GM20000 (cell line): Measurements from ENCODE around the gene PDIA4.
A peak's percentile ranks its signal among the peaks of the same experiment; 100 is the strongest.

Experiments
- DNase-seq: peaks from one replicate; pipeline ENCODE4 v3.0.0; 2012; ENCODE audit warnings: low spot score
- TF ChIP-seq, protein P1 (sequence below): IDR thresholded peaks from 2 replicates; pipeline ENCODE4 v1.5.1; 2012; ENCODE audit warnings: mild to moderate bottlenecking, control low read depth; ENCODE audit errors: extremely low read depth, missing control alignments

PDIA4 gene

DNA sequence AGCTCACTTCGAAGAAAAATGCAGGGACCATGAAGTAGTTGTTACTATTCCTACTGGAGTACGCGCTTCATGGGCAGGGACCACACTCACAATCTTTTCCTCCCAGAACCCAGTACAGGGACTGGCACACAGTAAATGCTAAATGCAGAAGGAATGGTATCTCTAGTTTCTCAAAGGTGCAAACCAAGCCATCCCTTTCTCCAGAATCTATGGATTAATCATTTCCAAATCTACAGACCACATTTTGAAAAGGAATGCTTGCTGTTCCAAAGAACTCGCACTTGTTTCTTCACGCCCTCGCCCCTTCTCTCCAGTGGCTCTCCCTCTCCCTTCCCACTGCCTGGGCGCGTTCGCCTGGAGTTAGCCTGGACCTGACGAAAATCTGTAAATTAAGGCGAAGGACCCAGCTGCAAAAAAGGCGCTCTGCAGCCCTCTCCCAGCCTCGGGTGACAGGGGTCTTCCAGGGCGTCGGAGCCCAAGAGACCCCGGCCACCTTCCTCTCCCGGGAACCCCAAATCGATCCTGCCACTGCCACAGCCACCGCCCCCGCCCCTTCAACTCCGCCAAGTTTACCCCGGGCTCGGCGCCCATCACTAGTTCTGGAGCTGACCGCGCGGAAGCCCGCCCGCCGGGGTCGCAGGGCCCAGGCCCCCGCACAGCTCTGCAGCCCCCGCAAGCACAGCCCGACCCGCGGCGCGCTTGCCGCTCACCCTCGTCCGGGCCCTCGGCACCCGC is 527 bp downstream of the PDIA4 start:
- no peak for DNase-seq
- TF ChIP-seq, protein P1, sequence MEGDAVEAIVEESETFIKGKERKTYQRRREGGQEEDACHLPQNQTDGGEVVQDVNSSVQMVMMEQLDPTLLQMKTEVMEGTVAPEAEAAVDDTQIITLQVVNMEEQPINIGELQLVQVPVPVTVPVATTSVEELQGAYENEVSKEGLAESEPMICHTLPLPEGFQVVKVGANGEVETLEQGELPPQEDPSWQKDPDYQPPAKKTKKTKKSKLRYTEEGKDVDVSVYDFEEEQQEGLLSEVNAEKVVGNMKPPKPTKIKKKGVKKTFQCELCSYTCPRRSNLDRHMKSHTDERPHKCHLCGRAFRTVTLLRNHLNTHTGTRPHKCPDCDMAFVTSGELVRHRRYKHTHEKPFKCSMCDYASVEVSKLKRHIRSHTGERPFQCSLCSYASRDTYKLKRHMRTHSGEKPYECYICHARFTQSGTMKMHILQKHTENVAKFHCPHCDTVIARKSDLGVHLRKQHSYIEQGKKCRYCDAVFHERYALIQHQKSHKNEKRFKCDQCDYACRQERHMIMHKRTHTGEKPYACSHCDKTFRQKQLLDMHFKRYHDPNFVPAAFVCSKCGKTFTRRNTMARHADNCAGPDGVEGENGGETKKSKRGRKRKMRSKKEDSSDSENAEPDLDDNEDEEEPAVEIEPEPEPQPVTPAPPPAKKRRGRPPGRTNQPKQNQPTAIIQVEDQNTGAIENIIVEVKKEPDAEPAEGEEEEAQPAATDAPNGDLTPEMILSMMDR: no peak

DNA sequence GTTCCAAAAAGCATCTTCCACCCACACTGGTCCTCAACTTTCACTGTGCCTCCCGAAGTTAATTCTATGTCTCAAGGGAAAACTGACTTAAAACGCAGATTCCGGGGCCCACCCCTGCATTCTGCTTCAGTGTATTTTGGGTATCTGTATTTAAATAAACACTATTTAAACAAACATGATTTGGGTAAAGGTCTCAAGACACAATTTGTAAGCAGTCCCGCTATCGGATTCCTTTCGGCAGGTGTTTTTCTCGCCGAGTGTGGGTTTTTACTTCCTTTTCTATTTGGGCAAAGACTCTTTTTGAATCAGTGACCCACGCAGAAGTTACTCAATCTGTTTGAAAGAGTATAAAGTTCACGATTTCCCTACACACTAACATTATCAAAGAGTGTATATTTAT is 1.2 kb downstream of the PDIA4 start:
- peak; percentile 33 for DNase-seq
- TF ChIP-seq, protein P1: no peak

DNA sequence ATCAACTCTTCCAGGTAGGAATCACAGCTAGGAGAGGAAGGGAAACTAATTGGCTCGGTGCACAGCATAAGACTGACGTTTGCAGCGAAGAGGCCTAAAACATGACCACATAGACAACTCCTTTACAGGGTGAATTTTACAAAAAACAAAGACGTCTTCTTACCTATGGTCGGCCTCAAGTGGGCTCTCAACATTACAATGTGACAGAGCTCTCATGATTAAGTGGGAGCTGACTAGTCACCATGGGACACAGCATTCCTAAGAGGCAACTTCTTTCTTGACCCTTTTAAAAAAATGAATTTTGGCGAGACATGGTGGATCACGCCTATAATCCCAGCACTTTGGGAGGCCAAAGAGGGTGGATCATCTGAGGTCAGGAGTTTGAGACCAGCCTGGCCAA is 4.6 kb downstream of the PDIA4 start:
- TF ChIP-seq, protein P1: no peak
- no peak for DNase-seq

DNA sequence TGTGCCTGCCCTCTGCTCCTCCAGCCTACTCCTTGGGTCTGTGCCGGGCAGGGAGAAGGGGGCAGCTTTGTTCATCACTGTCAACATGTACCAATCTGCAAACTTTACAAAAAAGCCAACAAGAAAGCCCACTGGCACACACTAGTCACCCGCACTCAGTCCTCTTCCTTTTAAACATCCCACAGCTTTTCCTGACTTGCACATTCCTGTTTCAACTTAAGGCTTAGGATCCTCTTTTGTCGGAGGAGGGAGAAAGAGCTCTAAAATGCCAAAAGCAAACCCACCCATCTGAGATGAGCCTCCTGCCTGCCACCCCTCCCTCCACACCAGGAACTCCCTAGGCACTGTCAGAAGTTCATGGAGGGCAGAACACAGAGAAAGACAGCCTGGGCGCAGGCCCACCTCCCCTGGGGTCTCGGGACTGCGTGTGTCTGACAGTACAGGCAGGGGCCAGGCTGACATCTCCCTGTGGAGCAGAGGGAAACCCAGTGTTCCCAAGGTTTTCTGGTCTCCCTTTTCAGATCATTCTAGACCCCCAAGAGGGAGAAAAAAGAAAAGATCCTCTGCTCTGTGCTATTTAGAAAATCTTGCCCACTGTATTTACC is 5.4 kb downstream of the PDIA4 start:
- DNase-seq: no peak
- TF ChIP-seq, protein P1: no peak

DNA sequence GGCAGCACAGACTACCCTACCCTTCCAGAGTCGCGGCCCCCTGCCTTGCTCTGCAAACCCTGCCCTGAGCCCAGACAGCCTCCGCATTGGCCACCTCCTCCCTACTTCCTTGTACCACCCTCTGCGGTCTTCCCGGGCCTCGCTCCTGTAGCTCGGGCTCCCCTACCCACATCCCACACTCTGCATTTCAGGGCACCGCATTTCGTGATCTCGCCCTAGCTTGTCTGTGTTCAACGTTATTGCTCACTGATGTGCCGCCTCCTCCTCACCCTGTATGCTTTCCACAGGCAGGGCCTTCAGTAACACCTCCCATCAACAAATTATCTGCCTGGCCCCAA is 6.6 kb downstream of the PDIA4 start:
- TF ChIP-seq, protein P1: no peak
- no peak for DNase-seq

DNA sequence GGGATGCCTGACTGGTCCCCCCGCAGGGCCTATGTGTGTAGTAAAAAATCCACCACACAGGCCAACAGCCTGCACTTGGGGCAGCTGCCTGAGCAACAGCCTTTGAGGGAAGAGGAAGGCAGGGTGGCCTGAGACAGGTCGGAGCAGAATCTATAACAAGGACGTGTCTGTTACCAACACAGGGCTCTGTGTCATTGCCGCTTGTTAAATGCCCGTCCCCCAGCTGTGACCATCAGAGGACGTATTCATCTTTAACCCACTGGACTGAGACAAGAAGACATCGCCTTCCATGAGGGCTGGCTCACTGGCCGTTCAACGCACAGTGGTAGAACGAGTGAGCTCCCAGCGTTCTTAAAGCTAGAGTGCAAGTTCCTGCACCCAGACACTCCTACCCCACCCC is 7.8 kb downstream of the PDIA4 start:
- DNase-seq: no peak
- TF ChIP-seq, protein P1: no peak

DNA sequence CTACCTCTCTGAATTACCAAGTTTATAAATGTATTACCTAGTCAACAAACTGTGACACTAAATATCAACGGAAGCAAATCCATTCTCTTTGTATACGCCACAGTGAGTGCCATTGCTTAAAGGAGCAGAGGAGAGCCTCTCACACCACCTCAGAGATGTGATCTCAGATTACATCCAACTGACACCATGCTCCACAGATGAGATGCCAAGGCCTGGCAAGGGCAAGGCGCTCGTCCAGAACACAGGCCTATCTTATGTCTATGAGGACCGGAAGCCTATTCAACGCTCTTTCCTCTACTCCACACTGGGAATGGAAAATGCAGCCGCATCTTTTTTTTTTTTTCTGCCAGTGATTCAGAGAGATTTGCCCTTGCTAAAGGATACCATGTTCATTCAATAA is 11.4 kb downstream of the PDIA4 start:
- no peak for DNase-seq
- TF ChIP-seq, protein P1: no peak
